ENCODE data around the gene INS.
"Not testable (repeated sequence)": the region's sequence is repeated elsewhere in the genome, so short reads cannot be mapped to it uniquely, and the experiment has no call there.

The INS gene

DNA sequence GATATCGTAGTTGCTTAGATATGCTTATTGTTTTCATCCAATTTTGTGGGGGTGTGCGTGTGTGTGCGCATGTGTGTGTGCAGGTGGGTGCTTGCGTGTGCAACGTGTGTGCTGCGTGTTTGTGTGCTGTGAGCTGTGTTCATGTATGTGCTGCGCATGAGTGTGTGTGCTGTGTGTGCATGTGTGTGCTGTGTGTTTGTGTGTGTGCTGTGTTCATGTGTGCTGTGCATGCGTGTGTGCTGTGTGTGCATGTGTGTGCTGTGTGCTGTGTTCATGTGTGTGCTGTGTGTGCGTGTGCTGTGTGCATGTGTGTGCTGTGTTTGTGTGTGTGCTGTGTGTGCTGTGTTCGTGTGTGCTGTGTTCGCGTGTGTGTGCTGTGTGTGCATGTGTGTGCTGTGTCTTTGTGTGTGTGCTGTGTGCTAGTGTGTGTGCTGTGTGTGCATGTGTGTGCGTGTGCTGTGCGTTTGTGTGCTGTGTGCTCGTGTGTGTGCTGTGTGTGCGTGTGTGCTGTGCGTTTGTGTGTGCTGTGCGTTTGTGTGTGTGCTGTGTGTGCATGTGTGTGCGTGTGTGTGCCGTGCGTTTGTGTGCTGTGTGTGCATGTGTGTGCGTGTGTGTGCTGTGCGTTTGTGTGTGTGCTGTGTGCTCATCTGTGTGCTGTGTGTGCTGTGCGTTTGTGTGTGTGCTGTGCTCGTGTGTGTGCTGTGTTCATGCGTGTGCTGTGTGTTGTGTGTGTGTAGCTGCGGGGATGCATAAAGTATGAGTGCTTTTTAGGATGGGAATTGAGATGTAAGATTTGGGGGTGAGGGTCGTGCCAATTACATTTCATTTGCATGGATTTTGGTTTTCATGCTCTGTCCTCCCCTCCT lies 29.4 kb downstream of the INS start:
- no peak for DNase-seq (ENCODE audit: low spot score)

DNA sequence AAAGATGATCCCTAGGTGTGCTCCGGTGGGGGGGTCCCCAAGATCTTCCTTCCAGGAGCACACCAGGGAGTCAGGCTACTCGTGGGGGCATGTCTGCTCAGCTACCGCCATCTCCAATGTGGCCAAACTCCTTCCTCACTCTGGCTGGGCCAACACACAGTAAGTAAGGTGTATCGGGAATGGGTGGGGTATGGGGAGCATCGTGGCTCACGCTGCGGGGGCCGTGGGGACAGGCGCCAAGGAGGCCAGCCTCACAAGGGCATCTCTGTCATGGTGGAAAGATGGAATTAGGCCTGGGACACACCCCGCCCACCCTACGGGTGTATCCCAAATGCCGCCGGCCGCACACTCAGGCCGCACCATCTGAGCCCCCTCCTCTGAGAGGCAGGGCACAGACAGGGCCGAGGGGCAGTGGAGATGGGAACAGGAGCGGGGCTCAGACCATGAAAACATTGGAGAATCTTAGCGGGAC lies 30.1 kb downstream of the INS start:
- DNase-seq (ENCODE audit: low spot score) = no peak

DNA sequence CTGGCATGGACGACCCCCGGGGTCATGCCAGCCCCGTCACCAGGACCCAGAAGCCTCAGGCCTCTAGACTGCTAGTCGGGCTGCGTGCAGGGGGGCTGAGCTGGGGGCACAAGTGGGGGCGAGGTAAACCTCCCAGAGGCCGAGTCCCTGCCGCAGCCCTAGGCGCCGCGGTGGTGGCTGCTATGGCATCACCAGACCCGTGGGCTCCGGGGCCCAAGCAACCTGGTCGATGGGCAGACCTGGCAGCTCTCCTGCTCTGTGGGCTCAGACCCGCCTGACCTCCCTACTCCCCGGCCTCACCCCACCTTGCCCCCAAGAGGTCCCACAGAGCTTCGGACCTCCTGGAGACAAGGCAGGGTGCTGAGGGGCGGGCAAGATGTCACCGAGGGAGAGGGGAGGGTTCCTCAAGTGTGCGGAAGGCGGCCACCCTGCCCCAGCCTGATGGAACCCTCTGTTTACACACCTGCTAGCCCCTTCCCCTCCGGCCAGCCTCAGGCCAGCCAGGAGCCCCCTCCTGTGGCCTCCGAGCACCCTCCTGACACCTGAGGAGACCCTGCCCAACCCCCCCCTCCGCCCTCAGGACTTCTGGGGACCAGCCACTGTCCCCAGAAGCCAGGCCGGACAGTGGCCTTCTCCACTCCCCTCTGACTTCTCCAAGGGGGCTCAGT lies 31.2 kb downstream of the INS start:
- no peak for DNase-seq (ENCODE audit: low spot score)

DNA sequence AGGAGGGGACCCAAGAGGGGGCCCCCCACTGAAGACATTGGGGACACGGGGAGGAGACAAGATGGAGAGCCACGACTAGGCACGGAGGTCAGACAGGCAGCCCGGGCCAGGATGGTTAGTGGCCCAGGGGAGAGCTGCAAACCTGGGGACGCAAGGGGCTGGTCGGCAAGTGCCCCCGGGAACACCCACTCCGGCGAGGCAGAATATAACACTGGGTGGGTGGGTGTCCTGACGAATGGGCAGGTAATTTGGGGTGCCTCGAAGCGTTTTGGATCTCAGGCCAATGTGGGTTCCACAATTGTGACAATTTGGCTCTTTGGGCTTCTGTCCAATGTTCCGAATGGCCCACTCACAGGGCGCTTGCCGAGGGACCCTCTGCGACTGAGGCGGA lies 31.7 kb downstream of the INS start:
- no peak for DNase-seq (ENCODE audit: low spot score)

DNA sequence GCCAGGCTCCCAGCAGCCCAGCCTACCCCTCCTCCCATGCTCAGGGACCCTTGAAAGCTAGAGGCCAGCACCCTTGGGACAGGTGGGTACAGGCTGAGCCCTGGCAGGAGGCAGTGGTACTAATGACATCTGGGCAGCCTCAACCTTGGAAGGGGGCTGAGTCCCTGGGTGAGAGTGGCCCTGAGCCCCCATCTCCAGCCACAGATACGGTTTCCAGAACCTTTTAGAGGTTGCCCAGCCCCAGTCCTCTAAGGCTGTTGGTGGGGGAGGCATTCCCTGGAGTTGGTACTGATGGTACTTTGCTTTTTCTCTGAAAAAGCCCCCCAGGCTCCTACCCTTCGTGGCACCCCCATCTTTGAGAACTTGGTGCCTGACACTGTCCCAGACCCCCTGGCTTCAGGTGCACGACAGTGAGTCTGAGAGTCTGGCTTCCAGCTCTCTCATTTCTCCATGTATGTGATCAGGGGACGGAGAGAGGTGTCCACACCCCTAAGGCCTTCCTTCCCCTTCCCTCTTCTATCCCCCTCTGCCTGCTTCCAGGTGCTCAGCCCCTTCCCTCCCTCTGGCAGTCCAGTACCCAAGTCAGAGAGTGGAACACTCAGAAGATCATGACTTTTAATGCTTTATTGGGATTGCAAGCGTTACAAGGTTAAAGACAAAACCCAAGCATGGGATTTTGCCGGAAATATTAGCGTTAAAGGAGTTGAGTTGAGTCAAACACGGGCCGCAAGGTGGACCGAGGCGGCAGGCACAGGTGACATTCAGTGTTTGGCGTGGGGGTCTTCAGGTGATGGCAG lies 32.3 kb downstream of the INS start:
- DNase-seq (ENCODE audit: low spot score) = no peak

DNA sequence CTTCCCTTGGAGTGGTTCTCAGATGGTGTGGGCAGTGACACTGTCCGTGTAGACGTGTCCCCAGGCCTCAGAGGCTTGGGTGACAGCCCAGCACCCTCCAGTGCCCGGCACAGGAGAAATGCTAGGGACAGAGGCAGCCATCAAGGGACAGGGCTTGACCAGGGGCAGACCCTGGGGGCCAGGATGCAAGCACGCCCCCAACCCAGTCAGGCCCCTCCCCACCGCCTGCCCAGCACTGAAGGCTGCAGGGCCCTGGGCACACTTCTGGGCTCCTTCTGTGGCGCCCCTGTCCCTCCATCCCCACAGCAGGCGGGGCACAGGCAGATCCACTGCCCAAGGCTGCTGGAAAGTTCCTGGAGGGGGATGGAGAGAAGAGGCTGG lies 32.9 kb downstream of the INS start:
- DNase-seq (ENCODE audit: low spot score) = no peak

DNA sequence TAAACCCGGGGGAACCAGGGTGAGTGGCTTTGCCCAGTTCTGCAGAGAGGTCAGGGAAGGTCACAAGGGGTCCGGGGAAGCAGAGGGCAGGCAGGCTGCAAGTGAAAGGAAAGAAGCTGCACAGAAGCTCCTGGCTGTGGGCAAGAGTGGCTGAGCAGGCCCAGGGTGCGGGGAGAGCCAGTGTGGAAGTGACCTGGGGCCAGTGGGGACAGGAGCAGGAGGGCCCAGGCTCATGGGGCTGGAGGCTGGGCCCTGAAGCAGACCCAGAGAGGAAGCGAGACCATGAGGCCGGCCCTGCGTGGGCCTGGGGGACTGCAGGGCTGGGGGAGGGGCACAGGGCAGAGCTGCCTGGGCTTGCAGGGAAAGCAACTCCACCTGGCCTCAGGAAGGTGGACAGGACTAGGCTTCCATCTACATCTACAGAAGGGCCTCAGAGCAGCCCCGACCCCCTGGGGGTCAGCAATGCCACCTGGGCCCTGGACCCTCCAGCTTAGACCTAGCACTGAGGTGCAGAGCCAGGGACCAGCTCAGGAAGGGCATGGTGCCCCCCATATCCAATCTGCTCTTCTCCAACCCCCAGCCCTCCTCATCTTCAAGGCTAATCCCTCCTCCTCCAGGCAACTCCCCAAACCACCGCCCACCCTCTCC lies 33.4 kb downstream of the INS start:
- DNase-seq (ENCODE audit: low spot score) = no peak

DNA sequence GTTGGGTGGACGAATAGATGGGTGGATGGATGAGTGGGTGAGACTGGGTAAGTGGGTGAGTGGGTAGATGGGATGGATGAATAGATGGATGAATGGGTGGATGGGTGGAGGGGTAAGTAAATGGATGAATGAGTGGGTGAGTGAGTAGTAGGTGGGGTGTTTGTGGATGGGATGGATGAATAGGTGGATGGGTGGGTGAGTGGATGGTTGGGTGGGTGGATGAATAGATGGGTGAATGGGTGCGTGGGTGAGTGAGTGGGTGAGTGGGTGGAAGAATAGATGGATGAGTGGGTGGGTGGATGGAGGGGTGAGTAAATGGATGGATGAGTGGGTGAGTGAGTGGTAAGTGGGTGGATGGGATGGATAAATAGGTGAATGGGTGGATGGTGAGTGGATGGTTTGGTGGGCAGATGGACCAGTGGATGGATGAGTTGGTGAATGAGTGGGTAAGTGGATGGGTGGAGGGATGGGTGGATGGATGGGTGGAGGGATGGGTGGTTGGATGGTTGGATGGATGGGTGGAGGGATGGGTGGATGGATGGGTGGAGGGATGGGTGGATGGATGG lies 34.4 kb downstream of the INS start:
- DNase-seq (ENCODE audit: low spot score) = no peak

DNA sequence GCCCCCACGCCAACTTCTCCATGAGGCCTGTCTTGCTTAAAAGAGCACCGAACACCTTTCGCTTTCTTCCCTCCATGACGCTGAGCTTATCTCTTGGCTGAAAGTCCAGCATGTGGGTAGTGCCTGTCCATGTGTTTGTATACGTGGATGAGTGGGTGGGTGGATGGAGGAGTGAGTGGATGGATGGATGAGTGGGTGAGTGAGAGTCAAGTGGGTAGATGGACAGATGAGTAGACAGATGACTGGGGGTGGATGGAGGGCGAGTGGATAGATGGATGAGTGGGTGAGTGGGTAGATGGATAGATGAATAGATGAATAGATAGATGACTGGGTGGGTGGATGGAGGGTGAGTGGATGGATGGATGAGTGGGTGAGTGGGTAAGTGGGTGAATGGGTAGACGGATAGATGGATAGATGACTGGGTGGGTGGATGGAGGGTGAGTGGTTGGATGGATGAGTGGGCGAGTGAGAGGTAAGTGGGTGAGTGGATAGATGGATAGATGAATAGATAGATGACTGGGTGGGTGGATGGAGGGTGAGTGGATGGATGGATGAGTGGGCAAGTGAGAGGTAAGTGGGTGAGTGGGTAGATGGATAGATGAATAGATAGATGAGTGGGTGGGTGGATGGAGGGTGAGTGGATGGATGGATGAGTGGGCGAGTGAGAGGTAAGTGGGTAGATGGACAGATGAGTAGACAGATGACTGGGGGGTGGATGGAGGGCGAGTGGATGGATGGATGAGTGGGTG lies 36.1 kb downstream of the INS start:
- not testable (repeated sequence) for DNase-seq (ENCODE audit: low spot score)

DNA sequence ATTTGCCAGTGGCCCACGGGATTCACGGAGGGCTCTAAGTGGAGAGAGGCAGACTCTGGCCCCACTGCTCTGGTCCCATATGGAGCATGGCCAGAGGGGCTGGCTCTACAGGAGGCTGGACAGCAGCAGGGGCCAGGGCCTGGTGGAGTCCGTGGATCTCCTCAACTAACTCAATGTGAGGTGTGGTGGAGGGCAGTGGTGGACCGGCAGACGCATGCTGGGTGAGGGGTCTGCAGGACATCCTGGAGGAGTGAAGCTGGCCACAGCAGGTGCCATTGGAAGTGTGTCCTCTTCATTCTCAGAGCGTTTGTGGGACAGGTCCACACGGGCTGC lies 37.4 kb downstream of the INS start:
- DNase-seq (ENCODE audit: low spot score) = no peak

DNA sequence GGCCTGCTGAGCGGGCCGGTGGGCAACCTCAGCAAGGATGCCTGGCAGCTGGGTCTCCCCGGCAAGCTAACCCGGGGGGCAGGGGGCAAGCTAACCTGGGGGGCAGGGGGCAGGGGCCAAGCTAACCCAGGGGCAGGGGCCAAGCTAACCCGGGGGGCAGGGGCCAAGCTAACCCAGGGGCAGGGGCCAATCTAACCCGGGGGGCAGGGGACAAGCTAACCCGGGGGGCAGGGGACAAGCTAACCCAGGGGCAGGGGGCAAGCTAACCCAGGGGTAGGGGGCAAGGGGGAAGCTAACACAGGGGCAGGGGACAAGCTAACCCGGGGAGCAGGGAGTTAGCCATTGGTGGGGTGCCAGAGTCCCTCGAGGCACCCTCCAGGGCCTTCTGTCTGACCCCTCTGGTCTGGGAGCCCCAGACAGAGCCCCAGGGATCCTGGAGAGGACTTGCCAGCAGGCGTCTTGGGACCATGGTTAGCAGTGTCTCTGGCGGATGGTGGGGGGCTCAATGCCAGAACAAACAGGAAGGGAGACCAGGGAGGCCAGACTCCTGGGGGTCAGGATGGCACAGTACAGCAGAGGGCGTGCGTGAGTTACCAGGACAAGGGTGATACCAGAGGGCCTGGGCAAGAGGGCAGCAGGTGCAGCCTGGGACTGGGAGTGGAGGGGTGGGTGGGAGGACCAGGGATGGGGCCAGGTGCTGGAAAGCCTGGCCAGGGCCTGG lies 37.9 kb downstream of the INS start:
- no peak for DNase-seq (ENCODE audit: low spot score)

DNA sequence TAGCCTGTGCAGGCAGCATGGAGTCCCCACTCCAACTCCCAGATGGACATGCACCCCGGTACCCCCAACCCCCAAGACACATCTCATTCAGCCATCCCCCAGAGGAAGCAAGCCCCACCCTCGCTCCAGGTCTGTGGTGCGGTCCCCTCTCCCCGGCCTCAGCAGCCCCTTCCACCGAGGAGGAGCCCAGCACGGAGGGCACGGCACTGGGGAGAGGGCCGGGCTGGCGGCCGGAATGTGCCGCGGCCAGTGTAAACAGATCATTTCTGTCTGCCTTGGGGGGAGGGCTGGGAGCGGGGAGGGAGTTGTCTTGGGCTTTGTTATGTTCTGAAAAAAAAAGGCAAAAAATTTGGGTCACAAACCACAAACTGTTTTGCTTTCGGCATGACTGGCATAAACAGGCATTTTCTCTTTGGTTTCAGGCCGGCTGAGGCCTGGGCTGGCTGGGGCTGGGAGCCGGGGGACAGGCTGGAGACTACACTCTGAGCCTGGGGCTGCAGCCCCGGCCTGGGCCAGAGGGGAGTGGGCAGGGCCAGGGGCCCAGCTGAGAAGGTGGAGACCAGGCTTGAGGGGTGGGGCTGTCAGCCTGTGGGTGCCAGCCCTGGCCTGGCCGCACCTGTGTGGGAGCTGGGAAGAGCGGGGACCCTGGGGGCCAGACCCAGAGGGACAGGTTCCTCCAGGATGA lies 38.6 kb downstream of the INS start:
- DNase-seq (ENCODE audit: low spot score) = peak; percentile 67

DNA sequence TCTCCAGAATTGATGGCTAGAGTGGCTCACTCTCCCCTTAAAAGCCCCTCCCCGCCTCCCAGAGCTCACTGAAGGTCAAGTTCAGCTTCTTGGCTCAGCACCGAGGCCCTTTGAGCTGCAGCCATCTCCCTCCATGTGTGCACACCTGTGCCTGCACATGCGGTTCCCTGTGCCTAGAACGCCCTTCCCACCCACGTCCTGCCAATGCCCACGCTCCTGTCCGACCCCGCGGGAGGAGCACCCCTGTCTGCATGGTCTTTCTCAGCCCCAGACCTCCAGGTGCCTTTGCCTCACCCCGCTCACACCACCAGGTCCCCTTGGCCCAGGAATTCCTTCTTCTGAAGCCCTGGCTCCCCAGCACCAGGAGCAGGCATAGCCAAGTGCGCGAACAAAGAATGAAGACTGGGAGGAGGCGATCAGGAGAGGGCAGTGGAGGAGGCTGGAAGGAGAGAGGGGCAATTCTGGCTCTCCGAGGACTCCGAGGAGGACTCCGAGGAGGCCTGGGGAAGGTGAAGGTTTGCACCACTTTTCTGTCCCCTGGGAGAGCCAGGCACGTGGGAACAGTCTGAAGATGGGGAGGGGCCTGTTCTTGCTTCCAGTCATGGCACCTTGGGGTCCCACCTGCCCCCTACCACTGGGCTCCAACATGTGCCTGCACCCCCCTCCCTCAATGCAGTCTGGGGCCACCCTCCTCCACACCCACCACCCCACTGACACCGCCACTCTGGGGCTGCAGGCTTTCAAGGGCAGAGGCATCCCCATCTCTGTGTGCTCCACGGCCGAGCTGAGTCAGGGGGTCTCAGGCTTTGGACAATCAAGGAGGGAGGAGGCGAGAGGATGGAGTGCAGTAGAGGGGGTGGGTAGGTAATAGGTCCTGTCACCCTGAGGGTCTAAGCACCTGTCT lies 39.5 kb downstream of the INS start:
- DNase-seq (ENCODE audit: low spot score) = no peak

DNA sequence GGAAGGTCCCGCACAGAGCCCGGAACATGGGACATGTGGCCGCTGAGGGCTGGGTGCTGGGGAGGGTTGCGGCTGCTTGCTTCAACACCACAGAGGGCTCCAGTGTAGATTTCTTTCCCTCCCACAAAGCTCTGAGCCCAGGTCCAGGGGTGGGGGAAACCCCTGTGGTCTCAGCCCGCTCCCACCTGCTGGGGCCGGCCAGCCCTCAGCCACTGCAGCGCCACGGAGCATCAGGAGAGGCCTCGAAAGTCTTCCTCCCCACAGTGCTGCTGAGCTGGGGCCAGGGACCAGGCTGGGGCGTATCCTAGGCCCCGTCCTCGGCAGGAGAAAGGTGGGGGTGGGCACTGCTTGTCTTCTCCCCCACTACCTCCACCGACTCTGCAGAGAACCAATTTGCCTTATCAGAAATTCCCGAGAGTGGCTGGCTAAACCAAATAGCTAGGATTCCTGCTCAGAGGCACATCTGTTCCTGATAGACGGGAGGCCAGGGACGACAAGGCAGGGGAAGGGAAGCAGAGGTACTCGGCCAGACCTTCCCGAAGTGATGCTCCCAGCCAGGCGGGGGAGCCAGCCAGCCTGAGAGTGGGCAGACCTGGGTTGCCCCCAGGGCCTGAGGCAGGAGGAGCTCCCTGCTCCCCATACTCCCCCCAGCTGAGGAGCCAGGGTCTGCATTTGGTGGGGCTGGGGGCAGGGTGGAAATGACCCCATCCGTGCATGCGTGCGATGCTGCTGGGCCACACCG lies 40.5 kb downstream of the INS start:
- peak; percentile 70 for DNase-seq (ENCODE audit: low spot score)

DNA sequence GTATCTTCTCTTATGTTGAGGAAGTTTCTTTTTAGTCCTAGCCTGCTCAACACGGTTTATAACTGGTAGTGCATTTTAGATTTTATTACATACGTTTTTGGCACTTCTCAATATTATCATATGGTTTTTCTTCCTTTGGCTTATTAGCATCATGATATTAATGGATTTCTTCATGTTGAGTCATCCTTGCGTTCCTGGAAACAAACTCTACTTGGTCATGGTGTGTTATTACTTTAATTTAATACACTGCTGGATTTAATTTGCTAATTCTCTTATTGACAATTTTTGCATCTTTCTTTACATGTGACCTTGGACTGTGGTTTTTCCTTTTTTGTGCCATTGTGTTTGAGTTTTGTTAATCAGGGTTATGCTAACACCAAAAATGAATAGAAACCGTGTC lies 42.3 kb downstream of the INS start:
- DNase-seq (ENCODE audit: low spot score) = no peak

DNA sequence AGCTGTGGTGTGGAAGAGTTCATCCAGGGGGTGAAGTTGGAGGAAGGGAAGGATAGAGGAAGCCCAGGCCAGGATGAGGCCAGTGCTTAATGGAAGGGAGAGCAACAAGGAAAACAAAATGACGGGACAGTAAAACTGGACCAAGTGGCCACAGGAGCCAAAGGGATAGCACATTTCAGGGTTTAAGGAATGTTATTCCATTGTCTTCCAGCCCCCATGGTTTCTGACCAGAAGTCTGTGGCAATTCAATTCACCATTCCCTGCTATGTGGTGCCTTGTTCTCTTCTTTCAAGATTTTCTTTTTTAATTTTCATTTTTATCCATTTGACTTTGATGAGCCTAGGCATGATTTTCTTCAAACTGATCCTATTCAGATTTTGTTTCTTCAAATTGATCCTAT lies 44.3 kb downstream of the INS start:
- DNase-seq (ENCODE audit: low spot score) = no peak

DNA sequence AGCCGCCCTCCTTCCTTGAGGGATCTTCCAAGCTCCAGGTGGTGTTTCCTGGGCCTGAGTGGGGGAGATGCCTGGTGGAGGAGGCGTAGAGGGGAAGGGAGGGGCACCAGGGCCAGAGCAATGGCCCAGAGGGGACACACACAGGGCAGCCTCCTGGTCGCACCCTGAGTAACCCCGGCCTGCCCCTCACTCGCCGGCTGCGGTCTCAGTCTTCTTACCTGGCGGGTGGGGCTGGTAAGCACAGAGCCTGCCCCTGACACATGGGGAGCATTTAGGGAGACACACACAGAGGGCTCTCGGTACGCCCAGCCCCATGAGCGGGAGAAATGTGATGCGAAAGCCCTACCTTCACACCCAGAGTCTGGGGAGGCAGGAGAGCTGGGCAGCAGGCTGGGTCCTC lies 45.7 kb downstream of the INS start:
- no peak for DNase-seq (ENCODE audit: low spot score)
